Measurements from ENCODE around the gene SRXN1.

The SRXN1 gene

GRCh38 chr20:602111-602970 lies 50.7 kb downstream of the SRXN1 start:
- no peak for DNase-seq

- DNase-seq, result no peak
These were observed 52.3 kb downstream of the SRXN1 start for GRCh38 chr20:600736-601135.

- no peak for DNase-seq
These were observed 52.9 kb downstream of the SRXN1 start for GRCh38 chr20:600141-600540.

GRCh38 chr20:598133-598850 lies 54.7 kb downstream of the SRXN1 start:
- no peak for DNase-seq

GRCh38 chr20:597560-597959 lies 55.4 kb downstream of the SRXN1 start:
- DNase-seq, result no peak
